Osteoblast (primary cell): Measurements from ENCODE around the gene TET2. TPM values are rescaled to one million over a fixed set of nuclear protein-coding genes. Genes with fewer than 3 reads are reported as not detected.

Source experiments
- DNase-seq: peaks from one replicate; pipeline ENCODE4 v3.0.0; 2011; ENCODE audit warnings: low spot score, mixed read lengths; ENCODE audit not compliant: insufficient read length; ENCODE audit errors: missing footprints
- H2AFZ ChIP-seq: 2 replicates; pipeline ENCODE4 v1.6.0; 2011; ENCODE audit warnings: mild to moderate bottlenecking, low read length
- H3K27ac ChIP-seq: 2 replicates; pipeline ENCODE4 v1.5.1; 2011; ENCODE audit warnings: mild to moderate bottlenecking, low read depth, low read length, moderate library complexity
- H3K27me3 ChIP-seq: 2 replicates; pipeline ENCODE4 v1.6.0; 2012; ENCODE audit warnings: mild to moderate bottlenecking, control low read depth, inconsistent platforms, low read length, moderate library complexity; ENCODE audit not compliant: insufficient read depth
- H3K36me3 ChIP-seq: 2 replicates; pipeline ENCODE4 v1.5.1; 2011; ENCODE audit warnings: mild to moderate bottlenecking, low read length, control low read depth, moderate library complexity; ENCODE audit not compliant: insufficient read depth
- H3K4me1 ChIP-seq: 2 replicates; pipeline ENCODE4 v1.5.1; 2011; ENCODE audit warnings: mild to moderate bottlenecking, low read length, control low read depth, moderate library complexity; ENCODE audit not compliant: insufficient read depth
- H3K4me2 ChIP-seq: 2 replicates; pipeline ENCODE4 v1.6.0; 2011; ENCODE audit warnings: mild to moderate bottlenecking, low read length; ENCODE audit not compliant: insufficient read depth
- H3K4me3 ChIP-seq: fragments of 200-600 bp; sonication (generic); 3 replicates; pipeline ENCODE4 v1.5.1; 2012; ENCODE audit warnings: mild to moderate bottlenecking, low read length, inconsistent platforms; ENCODE audit not compliant: insufficient read depth
- H3K79me2 ChIP-seq: 2 replicates; pipeline ENCODE4 v1.6.0; 2012; ENCODE audit warnings: mild to moderate bottlenecking, low read length, control low read depth, inconsistent platforms; ENCODE audit not compliant: insufficient read depth
- H3K9me3 ChIP-seq: 2 replicates; pipeline ENCODE4 v1.5.1; 2011; ENCODE audit warnings: low read depth, low read length, control low read depth
- H4K20me1 ChIP-seq: 2 replicates; pipeline ENCODE4 v1.6.0; 2012; ENCODE audit warnings: mild to moderate bottlenecking, low read length, control low read depth; ENCODE audit not compliant: insufficient read depth
- CTCF ChIP-seq: IDR thresholded peaks from 2 replicates; pipeline ENCODE4 v1.5.1; 2011; ENCODE audit warnings: mild to moderate bottlenecking, low read depth, low read length, moderate library complexity; ENCODE audit errors: extremely low read depth
- total RNA-seq: library from RNA; depleted of rRNA; stranded (reverse); fragments of >200 nt; gene quantifications from 2 replicates; pipeline ENCODE4 v1.2.3, GENCODE V29; 2012

Gene TET2
- total RNA-seq, 1 donor, result 15.9 TPM

- no peak overlapping the region for H3K4me2 ChIP-seq
- H2AFZ ChIP-seq, result no peak overlapping the region
- peaks cover 11% of the 10 kb centered on the region for H3K79me2 ChIP-seq
- H4K20me1 ChIP-seq, result no peaks in the 10 kb centered on the region
- H3K36me3 ChIP-seq, result no peaks in the 10 kb centered on the region
- no peaks in the 10 kb centered on the region for H3K27me3 ChIP-seq
- no peak for DNase-seq
- no peak for TF ChIP-seq CTCF
- no peaks in the 10 kb centered on the region for H3K9me3 ChIP-seq
- H3K27ac ChIP-seq, result no peak overlapping the region
- H3K4me3 ChIP-seq, result no peak overlapping the region
- peaks cover 27% of the 10 kb centered on the region for H3K4me1 ChIP-seq
Measured at GRCh38 chr4:105198541-105198940, 51.9 kb downstream of the TET2 start.

- DNase-seq, result no peak
- Histone ChIP-seq H3K4me3 (no peak overlapping the region), H2AFZ (no peak overlapping the region), H3K27ac (no peak overlapping the region), H3K36me3 (no peaks in the 10 kb centered on the region), H4K20me1 (peaks cover 2% of the 10 kb centered on the region), H3K79me2 (peaks cover 5% of the 10 kb centered on the region), H3K27me3 (no peaks in the 10 kb centered on the region), H3K9me3 (no peaks in the 10 kb centered on the region), H3K4me1 (no peaks in the 10 kb centered on the region), H3K4me2 (no peak overlapping the region)
- no peak for TF ChIP-seq CTCF
Measured at GRCh38 chr4:105206214-105206613, 59.5 kb downstream of the TET2 start.

GRCh38 chr4:105207386-105207785 lies 60.7 kb downstream of the TET2 start:
- Histone ChIP-seq H3K36me3 (no peaks in the 10 kb centered on the region), H3K4me3 (no peak overlapping the region), H3K27me3 (no peaks in the 10 kb centered on the region), H4K20me1 (peaks cover 2% of the 10 kb centered on the region), H3K4me1 (no peaks in the 10 kb centered on the region), H3K4me2 (no peak overlapping the region), H2AFZ (no peak overlapping the region), H3K79me2 (peaks cover 5% of the 10 kb centered on the region), H3K27ac (no peak overlapping the region), H3K9me3 (no peaks in the 10 kb centered on the region)
- no peak for DNase-seq
- TF ChIP-seq CTCF, result no peak

GRCh38 chr4:105208561-105208960 lies 61.9 kb downstream of the TET2 start:
- TF ChIP-seq CTCF, result no peak
- DNase-seq, result no peak
- peaks cover 5% of the 10 kb centered on the region for H3K79me2 ChIP-seq
- no peaks in the 10 kb centered on the region for H3K9me3 ChIP-seq
- no peaks in the 10 kb centered on the region for H3K36me3 ChIP-seq
- H3K4me1 ChIP-seq, result no peaks in the 10 kb centered on the region
- H3K4me3 ChIP-seq, result no peak overlapping the region
- H3K27me3 ChIP-seq, result no peaks in the 10 kb centered on the region
- H3K27ac ChIP-seq, result no peak overlapping the region
- H4K20me1 ChIP-seq, result peaks cover 2% of the 10 kb centered on the region
- no peak overlapping the region for H3K4me2 ChIP-seq
- no peak overlapping the region for H2AFZ ChIP-seq
